ENCODE measurements around the gene TWF1. TPM values are rescaled to one million over a fixed set of nuclear protein-coding genes. Genes with fewer than 3 reads are reported as not detected.

The TWF1 gene
- total RNA-seq, 1 donor from 2014 or later: 74.0 TPM

- H3K4me3 Mint-ChIP-seq (ENCODE audit: unreplicated experiment): no peak overlapping the region
- no peaks in the 10 kb centered on the region for H3K27me3 Mint-ChIP-seq (ENCODE audit: unreplicated experiment)
- TF ChIP-seq CTCF (IDR thresholded peaks at IDR 0.05): no peak
- no peak for DNase-seq (ENCODE audit: extremely low spot score, unreplicated experiment)
- no peaks in the 10 kb centered on the region for H3K9me3 Mint-ChIP-seq (ENCODE audit: unreplicated experiment)
- peaks cover 2% of the 10 kb centered on the region for H3K36me3 Mint-ChIP-seq (ENCODE audit: unreplicated experiment)
- H3K4me1 Mint-ChIP-seq (ENCODE audit: unreplicated experiment): peaks cover 9% of the 10 kb centered on the region
- no peak overlapping the region for H3K27ac Mint-ChIP-seq (ENCODE audit: unreplicated experiment)
Observed at GRCh38 chr12:43763769-43764168, 42.3 kb downstream of the TWF1 start.

- Mint-ChIP-seq H3K4me3 (ENCODE audit: unreplicated experiment) (no peak overlapping the region), H3K27me3 (ENCODE audit: unreplicated experiment) (no peaks in the 10 kb centered on the region), H3K4me1 (ENCODE audit: unreplicated experiment) (peaks cover 15% of the 10 kb centered on the region), H3K36me3 (ENCODE audit: unreplicated experiment) (no peaks in the 10 kb centered on the region), H3K27ac (ENCODE audit: unreplicated experiment) (no peak overlapping the region), H3K9me3 (ENCODE audit: unreplicated experiment) (no peaks in the 10 kb centered on the region)
- no peak for DNase-seq (ENCODE audit: extremely low spot score, unreplicated experiment)
- TF ChIP-seq CTCF (IDR thresholded peaks at IDR 0.05): no peak
Observed at GRCh38 chr12:43762596-43762995, 43.5 kb downstream of the TWF1 start.

- Mint-ChIP-seq H3K27ac (ENCODE audit: unreplicated experiment) (no peak overlapping the region), H3K4me3 (ENCODE audit: unreplicated experiment) (no peak overlapping the region), H3K36me3 (ENCODE audit: unreplicated experiment) (no peaks in the 10 kb centered on the region), H3K27me3 (ENCODE audit: unreplicated experiment) (peaks cover 2% of the 10 kb centered on the region), H3K4me1 (ENCODE audit: unreplicated experiment) (peaks cover 15% of the 10 kb centered on the region), H3K9me3 (ENCODE audit: unreplicated experiment) (no peaks in the 10 kb centered on the region)
- DNase-seq (ENCODE audit: extremely low spot score, unreplicated experiment): no peak
- no peak for TF ChIP-seq CTCF (IDR thresholded peaks at IDR 0.05)
Observed at GRCh38 chr12:43761500-43761899, 44.6 kb downstream of the TWF1 start.

- peak overlapping the region; percentile 36 for H3K4me3 Mint-ChIP-seq (ENCODE audit: unreplicated experiment)
- H3K27me3 Mint-ChIP-seq (ENCODE audit: unreplicated experiment): peaks cover 3% of the 10 kb centered on the region
- H3K27ac Mint-ChIP-seq (ENCODE audit: unreplicated experiment): no peak overlapping the region
- H3K4me1 Mint-ChIP-seq (ENCODE audit: unreplicated experiment): peaks cover 15% of the 10 kb centered on the region
- no peak for DNase-seq (ENCODE audit: extremely low spot score, unreplicated experiment)
- no peak for TF ChIP-seq CTCF (IDR thresholded peaks at IDR 0.05)
- no peaks in the 10 kb centered on the region for H3K9me3 Mint-ChIP-seq (ENCODE audit: unreplicated experiment)
- no peaks in the 10 kb centered on the region for H3K36me3 Mint-ChIP-seq (ENCODE audit: unreplicated experiment)
Observed at GRCh38 chr12:43760396-43760795, 45.7 kb downstream of the TWF1 start.

GRCh38 chr12:43758728-43759563 lies 47.2 kb downstream of the TWF1 start, which contains the start of the genes IRAK4 and PUS7L:
Gene IRAK4, plus strand, starts transcription at chr12:43758951. Its CDS starts 9,161 bp downstream, at chr12:43768112.
Gene PUS7L, minus strand, starts transcription at chr12:43758790. Its CDS starts 3,545 bp downstream, at chr12:43755245.
- Mint-ChIP-seq H3K9me3 (ENCODE audit: unreplicated experiment) (no peaks in the 10 kb centered on the region), H3K27ac (ENCODE audit: unreplicated experiment) (peak within 1 kb of the TSS; percentile 93), H3K4me1 (ENCODE audit: unreplicated experiment) (peaks cover 15% of the 10 kb centered on the region), H3K27me3 (ENCODE audit: unreplicated experiment) (peaks cover 3% of the 10 kb centered on the region), H3K4me3 (ENCODE audit: unreplicated experiment) (peak within 1 kb of the TSS; percentile 85), H3K36me3 (ENCODE audit: unreplicated experiment) (peaks cover 9% of the 10 kb centered on the region)
- DNase-seq (ENCODE audit: extremely low spot score, unreplicated experiment): peak; percentile 93
- peak; percentile 40 for TF ChIP-seq CTCF (IDR thresholded peaks at IDR 0.05)

Data from osteocyte (in vitro differentiated cells).